GM23338 (cell line): ENCODE measurements around the gene NEB. TPM values are rescaled to one million over a fixed set of nuclear protein-coding genes. Genes with fewer than 3 reads are reported as not detected.

ENCODE experiments used
- CREB1 ChIP-seq: fragments of 250-450 bp; sonication (Bioruptor Pico); IDR thresholded peaks from 2 replicates; pipeline ENCODE4 v1.5.0; 2020; ENCODE audit warnings: low read depth, mild to moderate bottlenecking, moderate library complexity
- CTCF ChIP-seq, 2 experiments: fragments of 200-600 bp in 1 of 2; sonication (generic) in 1 of 2; conservative IDR thresholded peaks; 2 replicates each; pipeline versions ENCODE4 v1.5.1 to v1.6.1; 2016 to 2017; ENCODE audit warnings: antibody characterized with exemption in 2 of 2, low read depth in 2 of 2, mild to moderate bottlenecking in 2 of 2, moderate library complexity in 1 of 2
- EZH2phosphoT487 ChIP-seq: fragments of 200-600 bp; sonication (generic); IDR thresholded peaks from one replicate; pipeline ENCODE4 v1.8.1; 2018; ENCODE audit warnings: antibody characterized with exemption; ENCODE audit not compliant: unreplicated experiment
- JUNB ChIP-seq: IDR thresholded peaks from one replicate; pipeline ENCODE4 v1.6.1; 2016; ENCODE audit warnings: antibody characterized with exemption; ENCODE audit not compliant: unreplicated experiment
- POLR2AphosphoS5 ChIP-seq: IDR thresholded peaks from 2 replicates; pipeline ENCODE4 v1.6.1; 2016; ENCODE audit warnings: antibody characterized with exemption, low read depth
- STAT1 ChIP-seq: IDR thresholded peaks from one replicate; pipeline ENCODE4 v1.6.1; 2016; ENCODE audit warnings: antibody characterized with exemption; ENCODE audit not compliant: unreplicated experiment
- ZNF331 ChIP-seq: fragments of 250-450 bp; sonication (Bioruptor Pico); IDR thresholded peaks from 2 replicates; pipeline ENCODE4 v1.5.0; 2020; ENCODE audit warnings: low read depth, mild to moderate bottlenecking, moderate library complexity
- ZNF462 ChIP-seq: fragments of 250-450 bp; sonication (Bioruptor Pico); IDR thresholded peaks from 2 replicates; pipeline ENCODE4 v1.5.0; 2020; ENCODE audit warnings: mild to moderate bottlenecking, moderate library complexity
- polyA plus RNA-seq: library from polyadenylated mRNA; unstranded; fragments of >200 nt; fragmentation: Nextera tagmentation; extraction: Ambion mirVana; gene quantifications from 2 replicates; pipeline ENCODE4 v1.2.1, GENCODE V29; 2016
- total RNA-seq: library from RNA; depleted of rRNA; stranded (reverse); fragments of >200 nt; shearing (Covaris generic); gene quantifications from 2 replicates; pipeline ENCODE4 v1.2.3, GENCODE V29; 2014
- TF ChIP-seq, protein P1 (sequence below): IDR thresholded peaks from 2 replicates; pipeline ENCODE4 v1.6.1; 2016; ENCODE audit warnings: antibody characterized with exemption

NEB gene
- total and polyA plus RNA-seq, 2 experiments from 2014 or later = 6.2 to 13.7 TPM

GRCh38 chr2:151481744-151482143 is 252.5 kb downstream of the NEB start (continued):
- TF ChIP-seq ZNF462 (CRISPR knock-in tag) (no peak), JUNB (no peak), EZH2phosphoT487 (no peak), STAT1 (no peak), ZNF331 (CRISPR knock-in tag) (no peak), CREB1 (CRISPR knock-in tag) (no peak), POLR2AphosphoS5 (no peak), CTCF (conservative IDR thresholded peaks at IDR 0.05; ENCODE audit: low read depth in 2 of 2) (no peak)
- TF ChIP-seq, protein P1, sequence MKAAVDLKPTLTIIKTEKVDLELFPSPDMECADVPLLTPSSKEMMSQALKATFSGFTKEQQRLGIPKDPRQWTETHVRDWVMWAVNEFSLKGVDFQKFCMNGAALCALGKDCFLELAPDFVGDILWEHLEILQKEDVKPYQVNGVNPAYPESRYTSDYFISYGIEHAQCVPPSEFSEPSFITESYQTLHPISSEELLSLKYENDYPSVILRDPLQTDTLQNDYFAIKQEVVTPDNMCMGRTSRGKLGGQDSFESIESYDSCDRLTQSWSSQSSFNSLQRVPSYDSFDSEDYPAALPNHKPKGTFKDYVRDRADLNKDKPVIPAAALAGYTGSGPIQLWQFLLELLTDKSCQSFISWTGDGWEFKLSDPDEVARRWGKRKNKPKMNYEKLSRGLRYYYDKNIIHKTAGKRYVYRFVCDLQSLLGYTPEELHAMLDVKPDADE = no peak
